Kidney (tissue), 14 donors: Measurements from ENCODE around the gene PRCC. TPM values are rescaled to one million over a fixed set of nuclear protein-coding genes. Genes with fewer than 3 reads are reported as not detected.
A peak's percentile ranks its signal among the peaks of the same experiment; 100 is the strongest.

Experiments used
- DNase-seq, 5 donors: peaks; one replicate each; pipeline ENCODE4 v3.0.0-alpha.2; 2013 to 2020
- FAIRE-seq: peaks from 2 replicates; lab custom pipeline; 2012; peaks lifted over from hg19 to GRCh38; lab: Jason Lieb, UNC
- H3K27ac ChIP-seq, 2 donors: one replicate each; pipeline ENCODE4 v1.7.0; 2013; ENCODE audit warnings: low read depth in 2 of 2, low read length in 2 of 2, inconsistent platforms in 1 of 2
- H3K27me3 ChIP-seq: one replicate; pipeline ENCODE4 v1.7.1; 2013; ENCODE audit warnings: low read length, inconsistent platforms; ENCODE audit not compliant: control insufficient read depth, insufficient read depth
- H3K36me3 ChIP-seq, 3 donors: one replicate each; pipeline versions ENCODE4 v1.7.0 to v1.7.1; 2013; ENCODE audit warnings: low read length in 3 of 3, control low read depth in 1 of 3, inconsistent platforms in 1 of 3; ENCODE audit not compliant: insufficient read depth in 3 of 3, control insufficient read depth in 2 of 3
- H3K4me1 ChIP-seq, 3 donors: one replicate each; pipeline versions ENCODE4 v1.7.0 to v1.7.1; 2013; ENCODE audit warnings: low read length in 3 of 3, inconsistent platforms in 1 of 3, low read depth in 1 of 3; ENCODE audit not compliant: control insufficient read depth in 2 of 3, insufficient read depth in 2 of 3
- H3K4me3 ChIP-seq, 3 donors: one replicate each; pipeline versions ENCODE4 v1.7.0 to v1.8.1; 2013; ENCODE audit warnings: low read length in 3 of 3, control low read depth in 1 of 3, inconsistent platforms in 1 of 3
- H3K9ac ChIP-seq, 3 donors: one replicate each; pipeline versions ENCODE4 v1.7.0 to v1.7.1; 2013; ENCODE audit warnings: low read length in 3 of 3, control low read depth in 1 of 3, inconsistent platforms in 1 of 3
- H3K9me3 ChIP-seq, 3 donors: one replicate each; pipeline versions ENCODE4 v1.7.0 to v1.7.1; 2013; ENCODE audit warnings: low read length in 3 of 3, control low read depth in 1 of 3, inconsistent platforms in 1 of 3; ENCODE audit not compliant: control insufficient read depth in 2 of 3, insufficient read depth in 1 of 3
- intact Hi-C: fragments of 100-400 bp; cut with DNase I; formaldehyde crosslinking; loops from one replicate; pipeline ENCODE4 v1.11.1; 2022
- polyA plus RNA-seq: library from polyadenylated mRNA; stranded (reverse); fragments of 350-450 nt; fragmentation: Illumina TruSeq; extraction: RNeasy Lipid Tissue Mini Kit (QIAGEN cat#74804); gene quantifications from one replicate; pipeline ENCODE4 v1.2.3, GENCODE V29; 2014; ENCODE audit warnings: low read depth, low replicate concordance; ENCODE audit not compliant: insufficient read depth
- total RNA-seq: library from RNA; stranded (reverse); fragmentation: NEBNext Ultra II Directional; extraction: Animal tissue kit (Norgen Biotek cat#: 25700); gene quantifications from one replicate; pipeline ENCODE4 v1.2.1, GENCODE V29; 2021
- TF ChIP-seq, protein P1 (sequence below): IDR thresholded peaks from 3 replicates; pipeline ENCODE4 v1.5.1; 2012; ENCODE audit warnings: mild to moderate bottlenecking, moderate library complexity, borderline replicate concordance; ENCODE audit not compliant: insufficient read depth; ENCODE audit errors: extremely low read depth
- donor health status: control.
- donor health status: control.
- donor health status: control.
- donor health status: control.
- donor health status: control.
- donor health status: DM: yes; HTN: yes; CAD: no.
- donor health status: Normal renal cell carcinoma (clear cell type).

Gene PRCC
- total and polyA plus RNA-seq, 2 donors from 2014 or later = 50.5 to 52.8 TPM

DNA sequence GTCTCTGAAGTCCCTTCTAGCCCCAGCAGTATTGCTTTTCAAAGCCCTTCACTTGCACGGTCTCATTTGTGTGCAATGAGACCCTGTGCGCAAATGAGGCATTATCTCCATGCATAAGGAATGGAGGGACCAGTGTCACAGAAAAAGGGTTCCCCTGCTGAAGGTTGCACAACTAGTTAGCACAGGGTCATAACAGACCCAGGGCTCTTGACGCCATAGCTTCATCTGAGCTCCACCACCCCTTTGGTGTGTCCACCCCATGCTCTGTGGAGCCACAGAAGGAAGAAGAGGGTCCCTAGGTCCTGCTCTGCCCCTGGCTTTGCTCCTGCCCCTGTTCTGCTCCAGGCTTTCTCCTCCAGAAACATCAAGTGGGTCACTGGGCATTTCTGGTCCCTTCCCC, 36.7 kb downstream of the PRCC start:
- intact Hi-C loops = no loop called here
- no peak overlapping the region for H3K27ac ChIP-seq
- TF ChIP-seq, protein P1, sequence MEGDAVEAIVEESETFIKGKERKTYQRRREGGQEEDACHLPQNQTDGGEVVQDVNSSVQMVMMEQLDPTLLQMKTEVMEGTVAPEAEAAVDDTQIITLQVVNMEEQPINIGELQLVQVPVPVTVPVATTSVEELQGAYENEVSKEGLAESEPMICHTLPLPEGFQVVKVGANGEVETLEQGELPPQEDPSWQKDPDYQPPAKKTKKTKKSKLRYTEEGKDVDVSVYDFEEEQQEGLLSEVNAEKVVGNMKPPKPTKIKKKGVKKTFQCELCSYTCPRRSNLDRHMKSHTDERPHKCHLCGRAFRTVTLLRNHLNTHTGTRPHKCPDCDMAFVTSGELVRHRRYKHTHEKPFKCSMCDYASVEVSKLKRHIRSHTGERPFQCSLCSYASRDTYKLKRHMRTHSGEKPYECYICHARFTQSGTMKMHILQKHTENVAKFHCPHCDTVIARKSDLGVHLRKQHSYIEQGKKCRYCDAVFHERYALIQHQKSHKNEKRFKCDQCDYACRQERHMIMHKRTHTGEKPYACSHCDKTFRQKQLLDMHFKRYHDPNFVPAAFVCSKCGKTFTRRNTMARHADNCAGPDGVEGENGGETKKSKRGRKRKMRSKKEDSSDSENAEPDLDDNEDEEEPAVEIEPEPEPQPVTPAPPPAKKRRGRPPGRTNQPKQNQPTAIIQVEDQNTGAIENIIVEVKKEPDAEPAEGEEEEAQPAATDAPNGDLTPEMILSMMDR = no peak
- H3K4me3 ChIP-seq = no peak overlapping the region
- DNase-seq (no peak), FAIRE-seq (no peak)
- no peaks in the 10 kb centered on the region for H3K27me3 ChIP-seq
- H3K9me3 ChIP-seq = no peaks in the 10 kb centered on the region
- peaks cover 0 to 5% (median 0%) of the 10 kb centered on the region in 3 donors for H3K4me1 ChIP-seq
- H3K36me3 ChIP-seq = peaks cover 4 to 18% (median 16%) of the 10 kb centered on the region in 3 donors
- no peak overlapping the region for H3K9ac ChIP-seq

DNA sequence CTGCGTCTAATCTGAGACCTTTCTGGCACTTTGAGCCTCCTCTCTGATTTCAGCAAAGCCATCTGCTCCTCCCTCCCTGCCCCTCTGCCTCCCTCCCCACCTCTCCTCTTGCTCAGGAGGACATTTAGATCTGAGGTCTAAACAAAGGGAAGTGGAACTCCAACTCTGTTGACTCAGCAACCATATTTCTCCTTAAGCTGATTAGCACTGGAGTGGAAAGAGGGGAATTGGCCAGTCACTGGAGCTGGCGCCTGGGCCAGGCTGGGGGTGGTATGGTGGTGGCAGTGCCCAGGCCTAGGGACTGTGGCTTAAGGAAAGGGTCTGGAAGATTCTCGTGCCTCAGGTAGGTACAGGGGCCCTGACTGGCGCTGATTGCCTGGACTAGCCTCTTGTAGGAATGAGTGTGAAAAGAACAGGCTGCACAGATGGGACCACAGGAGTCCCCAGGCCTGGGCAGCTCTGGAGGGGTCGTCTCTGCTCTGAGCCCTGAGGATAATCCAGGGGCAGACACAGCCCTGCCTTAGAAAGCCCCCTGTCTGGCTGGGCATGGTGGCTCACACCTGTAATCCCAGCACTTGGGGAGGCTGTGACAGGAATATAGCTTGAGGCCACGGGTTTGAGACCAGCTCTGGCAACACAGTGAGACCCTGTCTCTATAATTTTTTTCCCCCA, 37.4 kb downstream of the PRCC start:
- Histone ChIP-seq H3K27ac (no peak overlapping the region), H3K27me3 (no peaks in the 10 kb centered on the region), H3K4me3 (no peak overlapping the region), H3K9ac (no peak overlapping the region), H3K4me1 (peaks cover 0 to 5% (median 0%) of the 10 kb centered on the region in 3 donors), H3K36me3 (peaks cover 0 to 14% (median 13%) of the 10 kb centered on the region in 3 donors), H3K9me3 (no peaks in the 10 kb centered on the region)
- peak in 4 of 5 donors; percentile 62 to 73 (median 67) for DNase-seq
- intact Hi-C loops = no loop called here
- FAIRE-seq = no peak
- TF ChIP-seq, protein P1 = no peak

DNA sequence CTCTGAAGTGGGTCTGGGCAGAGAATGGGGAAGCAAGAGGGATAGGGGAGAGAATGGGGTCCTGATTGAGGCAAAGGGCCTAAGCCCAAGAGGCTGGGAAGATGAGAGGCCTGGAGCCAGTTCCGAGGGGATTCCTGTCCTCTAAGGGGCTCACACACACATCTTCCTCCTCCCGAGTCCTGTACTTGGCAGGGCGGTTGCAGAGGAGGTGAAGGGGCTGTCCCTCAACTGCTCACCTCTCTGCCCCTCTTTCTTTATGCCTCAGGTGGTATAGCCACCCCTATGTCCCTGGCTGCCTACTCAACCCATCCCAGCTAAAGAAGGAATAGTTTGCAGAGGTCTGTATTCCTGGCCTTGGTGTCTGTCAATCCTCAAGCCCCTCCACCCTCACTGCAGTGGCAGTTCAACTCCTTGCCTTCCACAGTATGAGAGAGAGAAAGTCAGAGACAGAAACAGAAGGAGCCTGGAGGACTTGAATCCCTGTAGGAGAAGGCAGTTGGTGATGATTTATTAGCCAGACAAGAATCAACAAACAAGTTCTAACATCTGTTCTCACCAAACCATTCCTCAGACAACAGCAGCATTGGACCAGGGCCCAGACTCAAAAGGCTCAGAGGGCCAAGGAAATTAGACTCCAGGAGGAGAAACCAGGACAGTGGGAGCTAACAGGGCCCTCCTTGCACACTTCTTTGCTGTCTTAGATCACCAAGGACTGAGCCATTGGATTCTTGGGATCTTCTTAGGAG, 38.6 kb downstream of the PRCC start:
- H3K4me1 ChIP-seq = peaks cover 0 to 5% (median 0%) of the 10 kb centered on the region in 3 donors
- H3K9me3 ChIP-seq = no peaks in the 10 kb centered on the region
- peaks cover 0 to 8% (median 5%) of the 10 kb centered on the region in 3 donors for H3K36me3 ChIP-seq
- no peak overlapping the region for H3K9ac ChIP-seq
- peak overlapping the region in 1 of 2 donors; percentile 24 for H3K27ac ChIP-seq
- DNase-seq (peak in 4 of 5 donors; percentile 54 to 96 (median 72)), FAIRE-seq (no peak)
- H3K4me3 ChIP-seq = no peak overlapping the region
- no peaks in the 10 kb centered on the region for H3K27me3 ChIP-seq
- TF ChIP-seq, protein P1 = no peak
- intact Hi-C loops = no loop called here
